22Rv1 (cell line): ENCODE results near the gene MACROH2A1.

Experiments used
- ZFX ChIP-seq: fragments of 450-650 bp; IDR thresholded peaks from 2 replicates; pipeline ENCODE4 v1.6.1; 2017; ENCODE audit warnings: antibody characterized with exemption, borderline replicate concordance
- TF ChIP-seq, protein P1 (sequence below): fragments of 450-650 bp; IDR thresholded peaks from 2 replicates; pipeline ENCODE4 v1.5.1; 2017; ENCODE audit warnings: mild to moderate bottlenecking

DNA sequence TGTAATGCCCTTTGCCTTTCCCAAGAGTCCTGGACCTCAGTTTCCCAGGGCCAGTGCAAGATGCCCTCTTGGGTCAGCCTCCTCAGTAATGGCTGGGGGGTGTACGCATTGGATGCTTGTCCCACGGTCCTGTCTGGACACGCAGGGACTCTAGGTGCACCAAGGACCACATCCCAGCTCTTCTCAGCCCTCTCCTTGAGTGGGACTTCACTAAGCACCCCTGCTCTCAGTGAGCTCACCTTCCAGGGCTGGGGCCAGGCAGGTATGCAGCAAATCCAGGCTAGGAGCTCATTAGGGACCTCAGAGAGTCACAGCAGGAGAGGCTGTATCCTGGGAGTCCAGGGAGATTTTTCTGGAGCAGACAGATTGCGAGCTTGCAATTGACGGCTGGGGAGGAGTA, 59.8 kb downstream of the MACROH2A1 start:
- TF ChIP-seq ZFX: no peak
- TF ChIP-seq, protein P1, sequence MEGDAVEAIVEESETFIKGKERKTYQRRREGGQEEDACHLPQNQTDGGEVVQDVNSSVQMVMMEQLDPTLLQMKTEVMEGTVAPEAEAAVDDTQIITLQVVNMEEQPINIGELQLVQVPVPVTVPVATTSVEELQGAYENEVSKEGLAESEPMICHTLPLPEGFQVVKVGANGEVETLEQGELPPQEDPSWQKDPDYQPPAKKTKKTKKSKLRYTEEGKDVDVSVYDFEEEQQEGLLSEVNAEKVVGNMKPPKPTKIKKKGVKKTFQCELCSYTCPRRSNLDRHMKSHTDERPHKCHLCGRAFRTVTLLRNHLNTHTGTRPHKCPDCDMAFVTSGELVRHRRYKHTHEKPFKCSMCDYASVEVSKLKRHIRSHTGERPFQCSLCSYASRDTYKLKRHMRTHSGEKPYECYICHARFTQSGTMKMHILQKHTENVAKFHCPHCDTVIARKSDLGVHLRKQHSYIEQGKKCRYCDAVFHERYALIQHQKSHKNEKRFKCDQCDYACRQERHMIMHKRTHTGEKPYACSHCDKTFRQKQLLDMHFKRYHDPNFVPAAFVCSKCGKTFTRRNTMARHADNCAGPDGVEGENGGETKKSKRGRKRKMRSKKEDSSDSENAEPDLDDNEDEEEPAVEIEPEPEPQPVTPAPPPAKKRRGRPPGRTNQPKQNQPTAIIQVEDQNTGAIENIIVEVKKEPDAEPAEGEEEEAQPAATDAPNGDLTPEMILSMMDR: no peak
